Inflammatory macrophage treated with lipopolysaccharide for 1 hour (primary cell): ENCODE measurements around the gene STRN3.
"Not testable (repeated sequence)": the region's sequence is repeated elsewhere in the genome, so short reads cannot be mapped to it uniquely, and the experiment has no call there.

Experiments used
- DNase-seq, 2 donors: peaks; one replicate each; pipeline ENCODE4 v3.0.0-alpha.2; 2020 to 2022

STRN3 gene

DNA sequence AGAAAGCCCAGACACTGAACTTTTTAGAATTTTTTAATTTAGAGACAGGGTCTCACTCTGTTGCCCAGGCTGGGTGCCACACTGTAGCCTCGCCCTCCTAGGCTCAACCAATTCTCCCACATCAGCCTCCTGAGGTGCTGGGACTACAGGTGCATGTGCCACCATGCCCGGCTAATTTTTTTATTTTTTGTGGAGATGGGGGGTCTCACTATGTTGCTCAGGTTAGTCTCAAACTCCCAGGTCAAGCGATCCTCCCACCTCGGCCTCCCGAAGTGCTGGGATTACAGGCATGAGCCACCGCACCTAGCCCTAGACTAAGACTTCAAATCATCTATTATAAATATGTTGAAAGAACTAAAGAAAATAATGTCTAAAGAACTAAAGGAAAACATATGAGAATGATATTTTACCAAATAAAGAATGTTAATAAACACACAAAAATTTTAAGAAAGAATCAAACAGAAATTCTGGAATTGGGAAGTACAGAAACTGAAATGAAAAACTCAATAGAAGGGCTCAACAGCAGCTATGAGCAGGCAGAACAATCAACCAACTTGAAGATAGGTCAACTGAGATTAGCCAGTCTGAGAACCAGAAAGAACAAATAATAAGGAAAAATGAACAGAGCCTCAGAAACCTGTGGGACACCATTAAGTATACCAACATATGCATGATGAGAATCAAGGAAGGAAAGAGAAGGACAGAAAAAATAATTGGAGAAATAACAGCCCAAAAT lies 27.0 kb downstream of the STRN3 start:
- no peak for DNase-seq

DNA sequence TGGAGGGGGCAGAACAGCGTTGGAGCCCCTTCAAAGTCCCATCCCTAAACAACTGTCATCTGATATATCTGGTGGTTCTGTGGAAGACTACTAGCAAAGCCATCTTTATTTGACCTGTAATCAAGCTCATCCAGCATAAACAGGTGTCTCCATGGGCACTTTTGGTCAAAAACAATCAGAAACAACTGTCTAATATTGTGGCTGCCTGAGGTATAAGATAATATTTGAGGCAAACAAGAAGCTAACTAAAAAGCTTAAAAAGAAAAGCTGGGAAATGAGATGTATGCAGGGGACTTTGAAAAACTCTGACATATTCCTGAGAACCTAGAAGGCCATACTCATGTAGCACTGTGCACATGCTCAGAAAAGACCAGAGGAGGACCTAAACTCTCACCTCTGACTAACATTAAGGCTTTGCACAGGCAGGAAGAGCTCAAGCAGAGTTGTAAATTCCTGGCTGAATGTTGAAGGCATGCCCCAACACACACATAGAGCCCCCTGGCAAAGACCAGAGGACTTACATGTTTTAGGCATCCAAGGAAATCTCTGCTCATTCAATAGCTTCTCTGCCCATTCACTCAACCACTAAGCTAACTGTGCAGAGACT lies 28.0 kb downstream of the STRN3 start:
- DNase-seq = no peak

DNA sequence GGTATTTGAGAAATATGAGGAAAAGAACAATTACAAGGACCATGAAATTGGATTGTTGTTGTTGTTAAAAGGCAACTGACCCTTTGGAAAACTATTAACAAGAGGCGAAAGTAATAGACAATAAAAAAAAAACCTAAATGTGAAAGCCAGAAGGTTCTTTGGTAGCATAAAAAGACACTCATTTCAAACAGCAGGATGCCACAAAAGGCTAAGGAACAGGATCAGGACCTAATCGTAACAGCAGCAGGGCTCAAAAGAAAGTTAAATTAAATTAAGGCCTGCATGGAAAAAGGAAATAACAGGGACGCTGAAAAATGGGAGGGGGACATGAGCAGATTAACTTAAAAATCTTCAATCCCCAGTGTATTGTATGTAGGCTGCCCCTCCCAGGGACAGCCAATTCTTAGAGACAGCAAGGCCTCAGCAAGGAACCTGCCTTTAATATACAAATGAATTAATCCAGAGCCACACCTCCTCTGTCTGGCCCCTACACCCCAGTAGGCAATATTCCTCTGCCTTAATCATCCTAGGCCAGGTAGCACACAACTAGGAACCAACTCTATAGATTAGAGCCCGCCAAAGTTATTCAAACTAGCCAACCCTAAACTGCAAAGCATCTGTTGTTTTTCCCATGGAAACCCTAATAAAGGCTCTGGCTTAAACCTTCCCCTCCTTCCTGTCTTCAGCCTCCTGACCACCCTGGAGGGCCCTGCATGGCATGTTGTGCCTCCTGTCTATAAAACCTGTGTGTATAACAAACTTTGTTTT lies 29.1 kb downstream of the STRN3 start:
- DNase-seq = no peak

DNA sequence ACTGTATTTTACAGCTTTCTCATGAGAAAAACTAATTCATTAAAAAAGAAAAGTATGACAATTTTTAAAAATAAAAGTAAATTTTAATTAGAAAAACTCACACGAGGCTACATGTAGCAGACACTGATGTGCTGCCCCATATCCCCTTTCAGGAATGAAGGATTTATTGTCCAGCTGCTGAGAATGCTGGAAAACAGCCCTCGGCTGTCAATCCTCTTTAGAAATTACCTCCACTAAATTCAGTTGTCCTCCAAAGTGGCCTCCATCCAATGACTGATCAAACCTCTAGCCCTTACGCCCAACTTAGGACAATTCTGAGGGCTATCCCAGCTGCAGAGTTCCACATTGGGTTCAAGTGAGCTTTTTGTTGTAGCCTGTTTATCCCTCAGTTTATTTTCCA lies 30.5 kb downstream of the STRN3 start:
- no peak for DNase-seq

DNA sequence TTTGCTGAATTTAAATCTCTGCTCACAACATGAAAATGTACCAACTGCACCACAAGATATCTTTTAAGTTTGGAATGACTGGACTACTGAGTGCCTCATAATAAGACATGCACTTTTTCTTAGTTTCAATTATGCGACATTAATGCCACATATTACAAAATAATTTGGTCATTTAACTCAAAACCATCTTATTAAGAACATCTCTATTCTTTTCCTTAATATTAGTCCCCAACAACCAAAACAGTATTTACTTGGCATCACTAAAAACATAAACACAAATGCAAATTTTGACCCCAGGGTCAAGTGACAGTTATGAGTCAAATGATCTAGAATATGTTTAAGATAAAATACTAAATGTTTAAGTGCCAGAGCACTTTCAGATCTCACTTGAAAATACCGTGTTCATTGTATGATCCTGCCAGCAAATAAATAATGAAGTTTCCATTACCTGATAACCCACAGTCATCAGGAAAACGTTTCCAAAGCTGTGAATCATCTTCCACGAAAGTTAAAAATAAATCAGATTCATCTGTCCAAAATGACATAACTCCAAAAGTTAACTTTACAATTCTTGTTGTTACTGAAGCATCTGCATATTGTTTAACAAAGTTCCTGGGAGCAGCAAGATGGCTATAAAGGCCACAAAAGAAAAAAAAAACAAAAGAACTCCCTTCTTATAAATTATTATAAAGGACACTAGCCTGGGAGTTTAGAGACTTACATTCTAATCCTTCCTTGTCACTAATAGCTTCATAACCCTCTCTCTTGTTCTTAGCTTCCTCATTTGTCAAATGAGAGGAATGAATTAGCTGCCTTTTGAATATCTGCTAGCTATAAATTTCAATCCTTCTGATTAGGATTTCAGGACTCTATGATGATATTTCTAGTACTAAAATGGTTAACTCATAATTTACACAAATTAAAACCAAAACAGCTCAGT lies 31.2 kb downstream of the STRN3 start:
- peak; percentile 41 to 46 for DNase-seq

DNA sequence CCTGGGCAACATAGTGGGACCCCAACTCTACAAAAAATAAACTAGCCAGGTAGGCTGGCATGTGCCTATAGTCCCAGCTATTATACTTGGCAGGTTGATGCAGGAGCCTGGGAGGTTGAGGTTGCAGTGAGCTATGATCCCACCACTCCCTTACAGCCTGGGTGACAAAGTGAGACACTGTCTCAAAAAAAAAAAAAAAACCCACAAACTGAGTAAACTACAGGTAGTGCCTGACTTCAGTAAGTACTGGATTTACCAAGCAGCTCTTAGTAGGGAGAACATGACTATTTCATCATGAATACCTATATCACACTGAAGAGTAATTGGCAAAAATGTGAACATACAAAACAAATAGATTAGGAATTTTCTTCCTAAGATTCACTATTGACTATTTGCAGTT lies 33.1 kb downstream of the STRN3 start:
- no peak for DNase-seq

DNA sequence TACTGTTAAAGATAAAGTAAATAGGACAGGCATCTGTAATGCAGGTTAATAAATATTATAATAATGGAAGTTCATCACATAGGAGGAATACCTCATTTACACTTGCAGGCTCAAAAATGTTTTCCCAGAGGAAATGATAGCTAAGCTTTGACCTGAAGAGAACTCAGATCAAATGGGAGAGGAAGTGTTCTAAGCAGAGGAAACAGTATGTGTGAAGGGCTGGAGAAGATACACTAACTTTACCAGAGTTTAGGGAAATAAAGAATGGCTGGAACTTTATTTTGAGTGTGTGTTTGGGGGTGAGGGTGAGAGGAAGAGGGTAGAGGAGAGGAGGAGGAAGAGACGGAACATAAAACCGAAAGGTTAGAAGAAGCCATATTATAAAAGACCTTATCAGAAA lies 34.8 kb downstream of the STRN3 start:
- peak; percentile 14 to 17 for DNase-seq

DNA sequence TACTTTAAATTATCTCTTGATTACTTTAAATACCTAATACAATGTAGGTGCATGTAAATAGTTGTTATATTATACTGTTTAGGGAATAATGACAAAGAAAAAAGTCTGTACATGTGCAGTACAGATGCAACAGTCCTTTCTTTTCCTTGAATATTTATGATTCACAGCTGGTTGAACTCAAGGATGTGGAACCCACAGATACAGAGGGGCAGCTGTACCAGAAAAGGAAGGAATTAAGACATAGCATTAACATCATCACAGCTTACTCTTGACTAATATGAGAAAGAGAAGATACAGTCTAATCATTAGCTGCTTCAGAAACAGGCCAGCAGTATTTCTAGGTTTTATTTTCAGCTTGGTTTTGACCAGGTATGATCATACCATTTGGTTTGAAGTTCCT lies 35.4 kb downstream of the STRN3 start:
- peak; percentile 23 to 35 for DNase-seq

DNA sequence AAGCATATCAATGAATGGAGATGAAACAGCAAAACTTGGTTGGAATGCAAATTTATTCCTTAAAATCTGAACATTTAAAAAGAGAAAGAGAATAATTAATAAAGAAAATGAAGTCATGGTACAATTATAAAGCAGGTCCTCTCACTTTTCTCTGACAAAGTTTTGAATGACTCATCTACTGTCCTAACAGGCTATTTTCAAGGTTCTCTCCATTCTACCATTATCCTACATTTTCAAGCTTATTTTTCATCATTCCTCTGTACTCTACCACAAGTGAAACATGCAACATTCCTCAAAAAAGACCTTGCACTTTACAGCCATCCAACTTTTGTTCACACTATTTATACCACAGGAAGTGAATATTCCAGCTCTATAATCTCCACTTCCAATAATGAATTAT lies 37.7 kb downstream of the STRN3 start:
- DNase-seq = no peak

DNA sequence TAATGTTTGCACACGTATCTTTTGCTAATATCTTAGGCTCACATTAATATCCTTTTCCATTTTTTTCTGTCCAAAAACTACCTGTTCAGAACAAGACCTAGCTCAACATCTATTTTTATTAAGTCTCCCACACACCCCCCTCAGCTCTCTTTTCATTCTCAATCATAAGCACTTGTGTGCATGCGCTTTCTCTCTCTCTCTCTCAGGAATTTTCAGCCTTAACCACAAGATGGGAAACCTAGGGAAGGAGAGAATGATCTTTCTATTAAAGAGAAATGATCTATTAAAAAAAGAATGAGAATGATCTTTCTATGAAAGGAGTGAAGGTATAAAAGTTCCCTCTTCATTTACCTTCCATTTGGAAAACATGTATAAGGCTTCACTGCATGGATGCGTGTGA lies 40.4 kb downstream of the STRN3 start:
- no peak for DNase-seq

DNA sequence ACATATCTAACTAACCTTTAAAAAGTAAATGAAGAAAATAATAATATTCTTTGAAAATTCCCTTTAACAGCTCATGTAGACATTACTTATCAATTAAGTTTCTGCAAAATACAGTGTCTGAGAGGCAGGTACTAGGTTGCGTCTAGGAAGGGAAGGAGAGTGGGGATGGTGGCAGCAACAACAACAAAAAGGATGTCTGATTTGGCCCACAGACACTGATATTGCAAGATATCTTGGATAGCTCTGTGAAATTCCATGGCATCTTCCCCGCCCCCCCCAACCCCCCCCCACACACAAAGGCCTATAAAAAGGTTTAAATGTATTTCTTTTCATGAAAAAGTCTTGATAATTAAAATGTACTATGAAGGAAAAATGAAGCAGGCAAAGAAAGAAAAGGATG lies 42.3 kb downstream of the STRN3 start:
- DNase-seq = no peak

DNA sequence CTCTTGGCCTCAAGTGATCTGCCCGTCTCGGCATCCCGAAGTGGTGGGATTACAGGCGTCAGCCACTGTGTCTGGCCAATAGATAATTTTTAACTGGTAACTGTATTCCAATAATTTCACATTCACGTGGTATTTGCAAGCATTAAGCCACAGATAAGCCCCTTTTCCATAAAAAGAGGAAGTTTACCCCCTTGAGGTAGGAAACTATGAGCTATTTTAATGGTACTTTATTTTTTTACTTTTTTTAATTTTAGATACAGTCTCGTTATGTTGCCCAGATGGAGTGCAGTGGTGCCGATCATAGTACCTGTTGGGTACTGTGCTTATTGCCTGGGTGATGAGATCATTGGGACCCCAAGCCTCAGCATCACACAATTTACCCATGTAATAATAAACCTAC lies 43.6 kb downstream of the STRN3 start:
- DNase-seq = no peak

DNA sequence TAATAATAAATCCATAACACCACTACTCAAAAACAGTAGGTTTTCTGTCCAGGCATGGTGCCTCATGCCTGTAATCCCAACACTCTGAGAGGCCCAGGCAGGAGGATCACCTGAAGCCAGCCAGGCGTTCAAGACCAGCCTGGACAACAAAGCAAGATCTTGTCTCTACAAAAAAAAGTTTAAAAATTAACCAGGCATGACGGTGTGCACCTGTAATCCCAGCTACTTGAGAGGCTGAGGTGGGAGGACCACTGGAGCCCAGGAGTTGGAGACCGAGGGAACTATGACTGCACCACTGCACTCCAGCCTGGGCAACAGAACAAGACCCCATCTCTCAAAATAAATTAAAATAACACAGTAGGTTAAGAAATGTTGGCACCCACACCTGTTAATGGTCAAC lies 45.2 kb downstream of the STRN3 start:
- no peak for DNase-seq

DNA sequence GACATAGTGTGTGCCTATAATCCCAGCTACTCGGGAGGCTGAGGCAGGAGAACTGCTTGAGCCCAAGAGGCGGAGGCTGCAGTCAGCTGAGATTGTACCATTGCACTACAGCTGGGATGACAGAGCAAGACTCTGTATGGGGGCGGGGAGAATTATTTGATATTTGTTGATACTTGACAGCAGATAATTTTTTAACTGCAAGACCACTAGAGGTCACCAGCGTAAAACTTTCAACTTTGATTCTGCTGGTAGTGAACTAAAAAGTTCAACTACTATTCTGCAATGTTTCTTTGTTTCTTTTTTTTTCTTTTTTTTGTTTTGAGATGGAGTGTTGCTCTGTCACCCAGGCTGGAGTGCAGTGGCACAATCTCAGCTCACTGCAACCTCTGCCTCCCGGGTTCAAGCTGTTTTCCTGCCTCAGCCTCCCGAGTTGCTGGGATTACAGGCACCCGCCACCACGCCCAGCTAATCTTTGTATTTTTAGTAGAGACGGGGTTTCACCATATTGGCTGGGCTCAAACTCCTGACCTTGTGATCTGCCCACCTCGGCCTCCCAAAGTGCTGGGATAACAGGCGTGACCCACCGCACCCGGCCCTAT lies 46.0 kb downstream of the STRN3 start:
- DNase-seq = peak; percentile 73 to 86

DNA sequence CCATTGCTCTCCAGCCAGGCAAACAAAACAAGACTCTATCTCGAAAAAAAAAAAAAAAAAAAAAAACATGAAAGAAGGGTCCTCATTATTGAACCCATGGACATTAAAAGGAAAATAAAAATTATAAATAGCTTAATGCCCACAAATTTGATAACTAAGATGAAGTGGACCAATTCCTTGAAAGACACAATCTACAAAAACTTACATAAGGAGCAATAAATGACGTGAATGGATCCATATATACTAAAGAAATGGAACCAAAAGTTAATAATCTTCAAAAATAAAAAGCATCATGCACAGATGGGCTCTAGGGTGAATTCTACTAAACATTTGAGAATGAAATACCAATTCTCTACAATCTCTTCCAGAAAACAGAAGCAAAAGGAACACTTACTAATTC lies 48.4 kb downstream of the STRN3 start:
- DNase-seq = no peak

DNA sequence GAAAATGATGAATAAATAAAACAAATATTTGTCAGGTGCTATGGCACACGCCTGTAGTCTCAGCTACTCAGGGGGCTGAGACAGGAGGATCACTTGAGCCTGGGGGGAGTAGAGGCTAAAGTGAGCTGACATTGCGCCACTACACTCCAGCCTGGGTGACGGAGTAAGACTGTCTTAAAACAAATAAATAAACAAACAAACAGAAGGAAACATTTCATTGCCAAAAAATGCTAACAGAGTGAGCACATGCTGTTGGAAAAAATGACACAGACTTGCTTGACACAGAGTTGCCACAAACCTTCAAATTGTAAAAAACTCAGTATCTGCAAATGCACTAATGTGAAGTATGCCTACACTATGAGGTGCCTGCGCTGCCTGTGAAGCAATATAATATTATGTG lies 51.6 kb downstream of the STRN3 start:
- DNase-seq = no peak

DNA sequence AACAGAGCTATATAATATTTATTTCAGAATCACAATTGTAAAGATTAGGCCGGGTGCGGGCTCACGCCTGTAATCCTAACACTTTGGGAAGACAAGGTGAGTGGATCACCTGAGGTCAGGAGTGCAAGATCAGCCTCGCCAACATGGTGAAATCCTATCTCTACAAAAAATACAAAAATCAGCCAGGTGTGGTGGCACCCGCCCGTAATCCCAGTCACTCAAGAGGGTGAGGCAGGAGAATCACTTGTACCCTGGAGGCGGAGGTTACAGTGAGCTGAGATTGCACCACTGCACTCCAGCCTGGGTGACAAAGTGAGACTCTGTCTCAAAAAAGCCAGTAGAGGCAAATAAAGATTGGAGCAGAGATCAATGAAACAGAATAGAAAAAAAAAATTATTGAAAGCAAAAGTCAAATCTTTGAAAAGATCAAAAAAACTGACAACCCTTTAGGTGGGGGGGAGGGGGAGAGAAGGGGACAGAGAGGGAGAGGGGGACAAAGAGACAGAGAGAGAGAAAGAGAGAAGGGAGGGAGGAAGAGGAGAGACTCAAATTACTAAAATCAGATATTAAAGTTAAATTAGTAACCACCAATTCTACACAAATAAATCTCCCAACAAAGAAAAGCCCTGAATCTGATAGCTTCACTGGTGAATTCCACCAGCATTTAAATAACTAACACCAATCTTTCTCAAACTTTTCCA lies 53.1 kb downstream of the STRN3 start:
- no peak for DNase-seq

DNA sequence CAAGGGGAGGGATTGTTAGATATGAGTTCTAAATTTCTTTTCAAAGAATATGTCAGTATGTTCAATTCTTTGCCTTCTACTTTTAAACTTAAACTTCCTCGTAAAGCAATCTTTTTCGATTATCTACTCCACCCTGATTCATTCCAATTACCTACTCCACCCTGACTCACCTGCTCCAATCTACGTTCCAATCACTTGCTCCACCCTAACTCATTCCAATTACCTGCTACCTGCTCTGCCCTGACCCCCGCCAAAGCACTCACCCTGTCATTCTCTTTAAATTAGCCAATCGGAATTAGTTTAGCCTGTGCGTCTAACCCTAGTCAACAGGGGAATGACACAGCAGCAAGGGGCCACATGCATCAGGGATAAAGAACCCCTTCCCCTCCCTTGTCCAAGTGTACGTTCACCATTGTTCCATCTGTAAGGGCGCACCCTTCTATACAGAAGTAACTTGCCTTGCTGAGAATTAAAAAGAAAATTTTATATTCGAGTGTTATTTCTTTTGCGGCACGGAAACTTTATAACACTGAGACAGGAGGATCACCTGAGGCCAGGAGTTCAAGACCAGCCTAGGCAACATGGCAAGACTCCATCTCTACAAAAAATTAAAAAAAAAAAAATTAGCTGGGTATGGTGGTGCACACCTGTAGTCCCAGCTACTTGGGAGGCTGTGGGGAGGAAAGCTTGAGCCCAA lies 54.0 kb downstream of the STRN3 start:
- DNase-seq = not testable (repeated sequence)

DNA sequence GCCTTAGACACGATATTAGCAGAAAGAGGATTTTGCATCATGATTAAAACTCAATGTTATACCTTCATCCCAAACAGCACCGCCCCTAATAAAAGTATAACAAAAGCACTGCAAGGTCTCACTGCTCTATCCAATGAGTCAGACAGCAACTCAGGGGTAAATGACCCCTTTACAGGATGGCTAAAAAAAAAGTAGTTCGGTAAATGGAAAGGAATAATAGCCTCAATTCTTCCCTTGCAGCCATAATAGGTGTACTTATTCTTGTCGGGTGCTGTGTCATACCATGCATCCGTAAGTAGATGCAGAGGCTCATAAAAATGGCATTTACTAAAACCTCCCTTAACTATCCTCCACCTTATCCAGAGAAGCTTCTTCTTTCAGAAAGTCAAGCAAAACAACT lies 54.6 kb downstream of the STRN3 start:
- no peak for DNase-seq

DNA sequence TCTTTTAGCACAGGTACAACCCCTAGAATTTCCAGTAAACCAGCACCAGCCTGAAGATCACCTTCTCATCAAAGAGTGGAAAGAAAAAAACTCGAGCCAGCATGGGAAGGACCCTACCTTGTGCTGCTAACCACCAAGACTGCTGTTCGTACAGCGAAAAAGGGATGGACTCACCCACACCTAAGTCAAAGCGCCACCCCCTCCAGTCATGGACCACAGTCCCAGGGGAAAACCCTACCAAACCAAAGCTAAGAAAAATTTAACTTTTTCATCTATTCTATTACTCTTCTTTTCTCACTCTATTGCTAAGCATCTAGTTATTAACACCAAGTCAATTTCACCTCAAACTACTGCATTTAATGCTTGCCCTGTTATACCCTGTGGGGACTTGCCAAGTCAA lies 56.4 kb downstream of the STRN3 start:
- DNase-seq = not testable (repeated sequence)
